NCI-H2107 treated with DMSO at 0.1 percent for 48 hours (cell line): ENCODE measurements around the gene CDC25A.
"Not testable (repeated sequence)": the region's sequence is repeated elsewhere in the genome, so short reads cannot be mapped to it uniquely, and the experiment has no call there.

Experiments
- DNase-seq: peaks from one replicate; lab custom pipeline; 2025; ENCODE audit not compliant: unreplicated experiment; lab: John Stamatoyannopoulos, UW

CDC25A gene

DNA sequence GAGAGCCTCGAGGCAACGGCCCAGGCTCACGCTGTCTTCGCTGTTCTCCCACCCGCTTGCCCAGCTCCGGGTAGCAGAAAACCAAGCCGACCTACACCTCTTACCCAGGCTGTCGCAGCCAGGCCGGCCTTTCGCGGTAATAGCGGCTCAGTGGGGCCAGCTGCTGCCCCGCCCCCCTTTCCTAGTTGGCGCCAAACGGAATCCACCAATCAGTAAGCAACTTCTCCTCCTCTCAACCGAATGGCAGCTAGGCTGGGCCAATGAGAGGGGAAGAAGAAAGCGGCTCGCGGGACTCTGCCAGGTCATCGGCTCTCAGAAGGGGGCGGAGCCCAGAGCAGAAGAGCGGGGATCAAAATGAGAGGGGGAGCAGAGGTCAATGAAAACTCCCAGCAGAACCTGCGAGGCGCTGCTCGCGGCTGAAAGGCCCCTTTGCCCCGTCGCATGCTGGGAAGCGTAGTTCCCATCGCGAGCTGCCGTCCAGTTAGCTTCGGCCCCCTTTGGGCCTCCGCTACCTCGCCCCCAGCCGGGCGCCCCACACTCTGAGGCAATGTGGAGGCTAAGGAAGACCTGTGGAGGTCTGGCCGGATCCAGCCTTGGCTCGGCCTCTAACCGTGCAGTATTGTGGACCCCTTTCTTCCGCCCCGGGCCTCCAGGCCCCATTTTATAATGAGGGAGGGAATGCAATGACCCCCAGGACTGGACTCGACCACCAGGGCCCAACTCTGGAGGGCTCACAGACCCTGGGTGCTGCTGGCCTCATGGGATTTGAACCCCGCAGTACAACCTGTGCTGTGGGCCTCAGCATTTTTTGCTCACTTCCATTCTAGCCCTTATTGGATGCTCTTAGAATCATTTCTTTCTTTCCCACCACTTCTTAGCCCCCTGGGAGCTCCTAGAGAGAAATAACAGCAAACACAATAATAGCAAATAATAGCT is at the start of gene CDC25A:
TSS of gene CDC25A (minus strand) at position 152 of the 936 bp plus-strand sequence. CDS start 470 bp downstream, outside the sequence.
- DNase-seq: peak; percentile 93

- DNase-seq: no peak
Measured at GRCh38 chr3:48236531-48236930, 48.3 kb upstream of the CDC25A start.

- no peak for DNase-seq
Measured at GRCh38 chr3:48233542-48233941, 45.3 kb upstream of the CDC25A start.

- peak; percentile 76 for DNase-seq
Measured at GRCh38 chr3:48232734-48233133, 44.5 kb upstream of the CDC25A start.

DNA sequence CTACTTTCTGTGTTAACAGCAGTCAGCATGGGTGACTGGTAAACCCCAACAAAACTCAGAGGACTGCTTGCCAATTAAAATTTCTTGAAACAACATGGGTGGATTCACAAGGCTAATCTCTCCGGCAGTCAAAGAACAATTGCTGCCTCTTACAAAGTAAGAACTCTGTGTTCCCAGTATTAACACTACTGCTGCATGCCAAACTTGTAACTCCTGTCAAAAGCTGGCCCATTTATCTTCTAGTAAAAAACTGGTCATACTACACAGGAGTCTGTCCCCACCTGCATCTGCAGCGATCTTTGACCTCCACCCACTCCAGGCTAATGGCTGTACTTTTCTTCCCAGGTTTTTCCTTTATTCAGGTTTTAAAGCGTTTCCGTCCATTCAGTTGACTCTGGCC is 44.0 kb upstream of the CDC25A start:
- DNase-seq: no peak

- DNase-seq: no peak
Measured at GRCh38 chr3:48226939-48227338, 38.7 kb upstream of the CDC25A start.

DNA sequence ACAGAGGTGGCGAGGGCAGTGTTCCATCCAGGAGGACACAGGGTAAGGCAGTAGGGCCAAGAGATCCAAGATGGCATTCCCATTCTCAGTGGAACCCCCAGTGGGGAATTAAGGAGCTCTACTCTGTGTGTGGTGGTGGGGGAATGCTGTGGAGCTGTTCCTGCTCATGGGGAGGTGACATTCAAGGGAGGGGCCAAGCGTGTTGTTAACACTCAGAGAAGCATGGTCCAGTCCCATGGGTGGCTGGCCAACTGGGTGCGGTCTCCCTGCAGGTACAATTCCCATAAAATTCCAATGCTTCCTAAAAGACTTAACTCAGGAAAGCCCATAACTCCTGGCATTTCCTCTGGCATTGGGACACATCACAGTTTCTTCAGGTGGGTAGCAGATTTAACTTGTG is 37.4 kb upstream of the CDC25A start:
- DNase-seq: no peak

DNA sequence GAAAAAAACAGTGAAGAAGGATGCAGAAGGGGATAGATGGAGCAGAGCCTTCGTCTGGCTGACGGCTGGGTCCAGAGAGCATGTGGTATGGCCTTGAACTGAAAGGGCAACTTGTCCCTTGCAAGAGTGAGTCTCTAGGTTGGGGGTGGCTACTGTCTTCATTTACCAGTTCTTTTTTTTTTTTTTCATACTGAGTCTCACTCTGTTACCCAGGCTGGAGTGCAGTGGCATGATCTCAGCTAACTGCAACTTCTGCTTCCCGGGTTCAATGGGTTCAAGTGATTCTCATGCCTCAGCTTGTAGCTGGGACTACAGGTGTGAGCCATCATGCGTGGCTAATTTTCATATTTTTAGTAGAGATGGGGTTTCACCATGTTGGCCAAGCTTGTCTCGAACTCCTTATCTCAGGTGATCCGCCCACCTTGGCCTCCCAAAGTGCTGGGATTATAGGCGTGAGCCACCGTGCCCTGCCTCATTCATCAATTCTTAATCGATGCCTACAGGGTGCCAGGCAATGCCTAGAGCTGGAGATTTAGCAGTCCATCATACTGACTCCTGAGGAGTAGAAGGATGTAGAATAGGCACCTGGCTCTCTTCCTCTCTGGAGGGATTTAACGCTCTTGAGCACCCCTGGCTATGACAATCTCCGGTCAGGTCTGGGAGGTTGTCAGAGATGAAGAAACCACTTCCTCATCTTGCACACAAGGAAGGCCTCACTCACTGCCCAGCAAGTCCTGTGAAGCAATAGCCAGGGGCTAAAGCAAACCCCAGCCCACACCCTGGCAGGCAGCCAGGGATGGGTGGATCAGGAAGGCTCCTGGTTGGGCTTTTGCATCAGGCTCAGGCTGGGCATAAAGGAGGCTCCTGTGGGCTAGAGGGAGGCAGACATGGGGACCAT is 34.6 kb upstream of the CDC25A start, which contains the start of gene CAMP:
TSS of gene CAMP (plus strand) at position 880 of the 898 bp plus-strand sequence. CDS start at position 897, 17 bp downstream.
- no peak for DNase-seq

DNA sequence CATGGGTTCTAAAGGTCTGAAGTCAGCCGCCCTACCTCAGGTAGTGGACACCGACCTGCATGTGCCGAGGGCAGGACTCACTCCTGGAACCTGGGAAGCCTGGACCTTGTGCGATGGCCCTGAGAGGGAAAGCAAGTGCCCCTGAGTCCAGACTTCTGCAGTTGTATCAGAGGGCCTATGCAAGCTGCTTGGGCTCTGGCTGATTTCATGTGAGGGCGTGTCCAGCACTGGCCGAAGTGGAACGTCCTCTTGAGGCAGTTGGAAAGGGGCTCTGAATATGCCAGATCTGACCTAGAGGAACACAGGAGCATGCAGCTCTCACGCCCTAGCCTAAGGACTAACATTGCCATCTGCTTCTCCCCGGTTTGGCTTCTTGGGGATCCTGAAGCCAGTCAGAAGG is 32.5 kb upstream of the CDC25A start:
- DNase-seq: no peak

- DNase-seq: no peak
Measured at GRCh38 chr3:48219543-48219942, 31.3 kb upstream of the CDC25A start.

DNA sequence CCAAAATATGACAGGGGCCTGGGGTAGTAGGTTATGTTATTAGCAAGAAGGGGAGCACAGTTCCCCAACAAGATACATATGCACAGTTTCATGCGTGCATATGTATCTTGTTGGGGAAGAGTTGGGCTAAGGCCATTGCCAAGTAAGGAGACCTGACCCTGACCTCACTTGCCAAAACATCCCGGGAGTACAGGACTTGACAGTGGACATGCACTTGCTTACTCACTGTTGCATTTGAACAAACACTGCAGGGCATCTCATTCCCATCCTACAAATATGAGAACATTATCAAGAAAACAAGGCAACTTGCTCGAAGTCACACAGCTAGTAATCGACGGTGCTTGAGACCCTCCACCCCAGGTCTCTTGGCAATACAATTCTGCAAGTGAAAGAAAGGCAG is 30.3 kb upstream of the CDC25A start:
- DNase-seq: no peak

GRCh38 chr3:48217449-48217848 is 29.2 kb upstream of the CDC25A start:
- no peak for DNase-seq

DNA sequence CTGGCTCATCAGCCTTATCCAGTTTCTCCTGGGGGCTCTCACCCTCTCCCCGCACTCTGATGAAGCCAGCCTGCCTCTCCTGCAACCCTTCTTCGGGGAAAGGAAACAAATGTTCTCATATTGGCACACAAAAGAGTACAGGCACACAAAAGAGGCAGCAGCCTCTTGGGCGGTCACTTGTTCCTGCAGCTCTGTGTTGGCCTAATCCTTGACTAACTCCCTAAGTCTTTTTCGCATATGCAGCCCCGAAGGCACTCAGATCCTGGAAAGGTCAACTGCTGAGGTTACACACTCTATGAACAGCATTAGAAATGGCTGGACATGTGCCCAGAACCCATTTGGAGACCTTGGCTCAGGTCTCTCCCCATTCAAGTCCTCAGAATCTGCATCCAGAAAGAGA is 27.7 kb upstream of the CDC25A start:
- no peak for DNase-seq

DNA sequence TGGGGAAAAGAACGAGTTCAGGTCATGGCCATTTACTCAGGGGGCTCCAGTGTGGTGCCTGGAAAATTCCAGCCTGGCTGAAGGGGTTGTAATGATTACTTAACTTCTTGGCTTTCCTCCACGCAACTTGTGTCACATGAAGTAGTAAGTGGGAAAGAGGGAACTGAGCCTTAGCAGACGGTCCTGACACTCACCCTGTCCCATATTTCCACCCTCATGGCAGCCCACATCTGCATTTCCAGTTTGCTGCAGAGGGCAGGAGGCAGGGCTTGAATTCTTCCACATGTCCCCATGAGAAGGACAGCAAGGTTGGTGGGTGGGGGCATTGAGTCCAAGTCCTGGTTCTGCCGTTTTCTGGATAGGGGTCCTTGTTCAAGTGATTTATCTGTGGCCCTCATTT is 27.2 kb upstream of the CDC25A start:
- no peak for DNase-seq

- no peak for DNase-seq
Measured at GRCh38 chr3:48215019-48215418, 26.8 kb upstream of the CDC25A start.

DNA sequence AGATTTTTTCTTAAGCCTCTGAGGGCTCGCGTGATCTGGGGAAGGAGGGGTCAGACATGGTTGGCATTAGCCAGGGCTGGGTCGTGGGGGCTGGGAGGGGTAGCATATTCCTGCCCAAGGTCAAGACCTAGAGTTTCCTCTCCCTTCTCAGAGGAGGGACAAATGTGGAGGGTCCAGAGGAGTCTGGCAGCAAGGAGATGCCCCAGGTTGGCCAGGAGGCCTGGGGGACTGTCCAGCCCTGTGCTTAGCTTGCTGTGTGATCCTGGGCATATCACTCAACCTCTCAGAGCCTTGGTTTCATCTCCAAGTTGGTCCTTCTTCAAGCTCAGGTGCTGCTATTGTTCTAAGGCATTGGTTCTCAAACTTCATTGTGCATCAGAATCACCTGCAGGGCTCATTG is 26.0 kb upstream of the CDC25A start:
- no peak for DNase-seq

DNA sequence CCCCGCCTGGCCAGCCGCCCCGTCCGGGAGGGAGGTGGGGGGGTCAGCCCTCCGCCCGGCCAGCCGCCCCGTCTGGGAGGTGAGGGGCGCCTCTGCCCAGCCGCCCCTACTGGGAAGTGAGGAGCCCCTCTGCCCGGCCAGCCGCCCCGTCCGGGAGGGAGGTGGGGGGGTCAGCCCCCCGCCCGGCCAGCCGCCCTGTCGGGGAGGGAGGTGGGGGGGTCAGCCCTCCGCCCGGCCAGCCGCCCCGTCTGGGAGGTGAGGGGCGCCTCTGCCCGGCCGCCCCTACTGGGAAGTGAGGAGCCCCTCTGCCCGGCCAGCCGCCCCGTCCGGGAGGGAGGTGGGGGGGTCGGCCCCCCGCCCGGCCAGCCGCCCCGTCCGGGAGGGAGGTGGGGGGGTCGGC is 23.6 kb upstream of the CDC25A start:
- DNase-seq: not testable (repeated sequence)

GRCh38 chr3:48210534-48210933 is 22.3 kb upstream of the CDC25A start:
- not testable (repeated sequence) for DNase-seq

DNA sequence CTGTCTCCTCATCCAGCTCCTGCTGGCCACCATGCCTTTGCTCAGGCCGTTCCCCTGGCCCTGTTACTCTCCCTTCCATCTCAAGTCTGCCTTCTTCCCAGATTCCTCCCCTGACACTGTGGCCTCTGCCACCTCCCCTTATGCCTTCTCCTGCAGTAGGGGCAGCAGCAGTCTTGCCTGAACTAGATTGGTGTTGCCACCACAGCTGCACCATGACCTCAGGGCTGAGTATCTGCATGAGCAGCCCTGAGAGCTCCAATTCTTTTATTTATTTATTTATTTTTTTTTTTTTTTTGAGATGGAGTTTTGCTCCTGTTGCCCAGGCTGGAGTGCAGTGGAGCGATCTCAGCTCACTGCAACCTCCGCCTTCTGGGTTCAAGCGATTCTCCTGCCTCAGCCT is 21.2 kb upstream of the CDC25A start:
- DNase-seq: no peak

GRCh38 chr3:48208076-48208475 is 19.9 kb upstream of the CDC25A start:
- no peak for DNase-seq

DNA sequence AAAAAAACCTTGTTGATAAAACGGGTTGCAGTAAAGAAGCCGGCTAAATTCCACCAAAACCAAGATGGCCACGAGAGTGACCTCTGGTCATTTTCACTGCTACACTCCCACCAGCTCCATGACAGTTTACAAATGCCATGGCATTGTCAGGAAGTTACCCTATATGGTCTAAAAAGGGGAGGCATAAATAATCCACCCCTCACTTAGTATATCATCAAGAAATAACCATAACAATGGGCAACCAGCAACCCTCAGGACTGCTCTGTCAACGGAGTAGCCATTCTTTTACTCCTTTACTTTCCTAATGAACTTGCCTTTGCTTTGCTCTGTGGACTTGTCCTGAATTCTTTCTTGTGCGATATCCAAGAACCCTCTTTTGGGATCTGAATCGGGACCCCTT is 14.4 kb upstream of the CDC25A start:
- no peak for DNase-seq

DNA sequence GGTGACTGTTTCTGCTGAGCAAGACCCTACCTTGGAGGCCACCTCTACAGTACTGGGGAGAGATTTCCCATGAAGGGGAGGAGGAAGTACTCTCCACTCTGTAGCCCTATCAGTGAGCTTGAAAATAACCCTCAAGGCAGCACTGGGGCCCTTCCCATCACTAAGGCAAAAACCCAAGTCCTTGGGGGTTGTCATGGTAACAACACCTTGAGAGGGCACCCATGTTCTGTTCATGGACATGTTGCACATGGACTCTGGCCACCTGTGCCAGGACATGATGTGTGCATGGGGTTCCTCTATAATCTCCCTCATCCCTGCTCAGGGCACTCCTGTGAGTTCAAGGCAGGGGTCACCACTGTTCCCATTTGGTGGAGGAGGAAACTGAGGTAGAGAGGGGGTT is 10.9 kb upstream of the CDC25A start:
- DNase-seq: no peak
